HG02973 (cell line): ENCODE results near the gene SEH1L.
"Not testable (repeated sequence)": the region's sequence is repeated elsewhere in the genome, so short reads cannot be mapped to it uniquely, and the experiment has no call there.

ENCODE experiments used
- ATAC-seq: cut with Tn5 transposase; IDR thresholded peaks from one replicate; pipeline ENCODE4 v1.9.1; 2021; ENCODE audit warnings: moderate library complexity; ENCODE audit not compliant: unreplicated experiment

The SEH1L gene

DNA sequence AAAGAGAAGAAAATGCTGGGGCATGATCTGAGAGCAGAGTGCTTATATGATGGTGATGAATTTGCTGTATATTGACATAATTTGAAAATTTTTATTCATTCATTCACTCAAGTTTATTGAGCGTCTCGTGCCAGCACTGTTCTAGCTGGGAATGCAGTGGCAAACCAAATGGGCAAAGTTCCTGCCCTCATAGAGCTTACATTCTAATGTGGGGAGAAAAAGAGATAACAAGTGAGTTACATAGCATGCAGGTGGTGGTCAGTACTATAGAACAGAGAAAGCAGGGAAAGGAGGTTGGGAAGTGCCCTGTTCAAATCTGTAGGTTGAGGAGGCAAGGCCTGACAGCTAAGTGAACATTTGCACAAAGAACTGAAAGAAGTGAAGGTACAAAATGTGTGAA is 47.6 kb downstream of the SEH1L start:
- no peak for ATAC-seq

DNA sequence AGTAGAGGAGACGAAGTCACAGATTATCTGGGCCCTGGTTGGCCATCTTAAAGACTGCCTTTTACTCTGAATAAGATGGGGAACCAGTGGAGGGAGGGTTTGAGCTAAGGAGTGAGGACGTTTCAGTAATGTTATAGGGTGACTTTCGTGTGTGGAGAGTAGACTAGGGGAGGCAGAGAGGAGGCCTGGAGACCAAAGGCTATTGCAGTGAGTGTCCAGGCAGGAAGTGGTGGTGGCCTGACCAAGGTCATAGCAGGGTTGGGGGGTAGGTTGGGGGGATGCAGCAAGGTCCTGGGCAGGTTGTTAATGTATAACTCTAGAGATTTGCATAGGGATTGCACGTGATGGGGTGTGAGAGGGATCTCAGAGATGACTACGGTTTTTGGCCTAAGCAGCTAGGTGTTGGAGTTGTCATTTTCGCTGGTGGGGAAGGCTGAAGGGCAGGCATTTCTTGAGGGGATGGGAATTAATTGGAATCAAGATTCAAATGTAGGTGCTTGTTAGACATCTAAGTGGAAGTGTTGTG is 48.2 kb downstream of the SEH1L start:
- no peak for ATAC-seq

DNA sequence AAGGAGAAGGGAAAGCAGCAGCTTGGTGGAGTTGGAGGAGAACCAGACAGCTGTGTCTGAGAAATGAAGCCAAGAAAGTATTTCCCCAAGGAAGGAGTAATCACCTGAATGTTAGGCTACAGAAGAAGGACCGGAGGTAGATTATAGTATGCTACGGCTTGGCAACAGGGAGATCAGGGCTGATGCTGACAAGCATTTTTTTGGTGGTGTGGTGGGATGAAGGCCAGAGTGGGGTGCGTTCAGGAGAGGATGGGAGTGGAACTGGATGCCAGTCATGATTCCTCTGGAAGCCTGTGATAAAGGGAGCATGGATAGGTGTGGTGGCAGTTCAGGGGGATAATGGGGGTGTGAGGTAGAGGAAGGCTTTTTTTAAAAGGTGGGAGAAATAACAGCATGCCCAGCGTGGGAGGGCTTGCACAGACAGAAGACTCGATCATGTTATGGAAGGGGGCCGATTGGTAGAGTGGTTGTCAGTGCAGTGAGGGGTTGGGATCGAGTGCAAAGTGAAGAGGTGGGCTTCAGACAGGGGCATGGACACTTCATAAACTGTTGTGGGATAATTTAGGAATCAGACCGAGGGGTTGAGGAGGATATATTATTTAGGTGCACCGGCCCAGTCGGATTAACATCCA is 49.0 kb downstream of the SEH1L start:
- ATAC-seq = no peak

- ATAC-seq = not testable (repeated sequence)
Observed at GRCh38 chr18:12997330-12997729, 49.5 kb downstream of the SEH1L start.

DNA sequence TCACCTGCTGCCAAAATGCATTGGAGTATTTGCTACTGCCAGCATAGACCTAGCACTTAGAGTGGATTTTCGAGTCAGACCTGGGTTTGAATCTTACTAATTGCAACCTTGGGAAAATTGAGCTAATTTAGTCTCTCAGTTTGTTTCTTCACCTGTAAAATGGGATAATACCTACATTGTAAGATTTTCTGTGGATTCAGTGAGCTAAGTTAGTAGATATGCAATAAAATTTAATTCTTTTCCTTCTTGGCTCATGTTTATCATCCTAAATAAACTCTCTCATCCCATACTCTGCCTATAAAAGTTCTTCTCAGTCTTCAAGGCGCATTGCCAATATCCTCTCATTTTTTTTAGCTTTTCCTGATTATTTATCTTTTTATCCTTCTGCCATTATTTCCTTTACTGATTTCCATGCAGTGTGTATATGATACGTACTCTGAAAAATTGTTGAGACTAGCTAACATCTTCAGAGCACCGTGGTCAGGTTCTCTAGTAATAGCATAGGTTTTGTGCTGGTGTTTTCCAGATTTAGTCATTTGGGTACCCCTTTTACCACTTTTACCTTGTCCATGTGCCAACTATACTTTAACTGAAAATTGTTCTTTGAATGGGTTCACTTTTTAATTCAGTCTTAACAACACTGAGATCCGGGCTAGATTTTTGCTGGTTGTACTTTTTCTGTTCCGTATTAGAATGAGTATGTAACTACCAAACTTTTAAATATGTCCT is 50.7 kb downstream of the SEH1L start:
- ATAC-seq = peak; percentile 38

- no peak for ATAC-seq
Observed at GRCh38 chr18:13003466-13003896, 55.7 kb downstream of the SEH1L start.

GRCh38 chr18:13004396-13004795 is 56.6 kb downstream of the SEH1L start:
- ATAC-seq = no peak

- ATAC-seq = no peak
Observed at GRCh38 chr18:13005289-13005688, 57.5 kb downstream of the SEH1L start.

DNA sequence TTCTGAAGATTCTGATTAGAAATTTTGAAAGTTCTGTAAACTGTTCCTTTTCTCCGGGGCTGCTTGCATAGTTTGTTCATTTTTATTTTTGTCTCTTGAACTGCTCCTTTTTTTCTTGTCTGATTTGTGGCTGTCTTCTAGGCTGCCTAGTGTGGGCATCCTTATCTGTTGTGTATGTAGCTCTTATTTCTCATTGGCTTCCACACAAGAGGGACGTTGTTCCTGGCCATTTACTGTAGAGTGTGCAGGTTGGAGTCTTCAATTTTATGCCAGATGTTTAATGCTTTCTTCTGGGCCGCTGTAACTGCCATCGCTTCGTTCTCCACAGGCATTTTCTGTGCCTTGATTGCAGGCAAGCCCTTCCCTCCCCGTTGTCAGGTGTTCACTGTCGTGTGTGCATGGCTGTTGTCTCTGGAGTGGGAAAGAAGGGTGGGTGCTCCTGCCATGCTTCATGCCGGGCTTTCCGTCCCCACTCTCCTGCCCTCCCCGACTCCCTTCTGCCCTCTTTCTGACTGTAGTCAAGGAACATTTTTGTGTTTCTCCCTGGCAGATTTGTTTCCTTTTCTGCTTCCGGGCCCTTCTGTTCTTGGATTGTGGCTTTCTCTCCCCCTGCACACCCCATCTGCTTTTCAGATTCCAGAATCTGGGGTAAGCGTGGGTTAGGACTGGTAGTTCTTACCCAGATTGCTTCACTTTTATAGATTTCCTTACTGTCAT is 58.9 kb downstream of the SEH1L start:
- no peak for ATAC-seq

DNA sequence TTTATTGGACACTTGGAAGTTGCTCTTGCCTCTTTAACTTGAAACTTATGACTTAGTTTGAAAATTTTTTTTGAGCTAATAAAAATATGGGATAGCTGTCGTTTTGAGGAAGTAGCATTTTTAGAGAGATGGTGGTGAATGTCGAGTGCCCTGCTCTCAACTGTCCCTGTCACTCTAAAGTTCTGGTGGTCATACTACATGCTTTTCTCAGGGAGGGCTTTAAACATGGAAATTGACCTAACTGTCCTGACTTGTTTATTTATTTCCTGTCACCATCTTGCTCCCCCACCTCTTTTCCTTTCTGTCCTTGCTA is 59.4 kb downstream of the SEH1L start:
- ATAC-seq = no peak

GRCh38 chr18:13011719-13012118 is 63.9 kb downstream of the SEH1L start:
- no peak for ATAC-seq

GRCh38 chr18:13014232-13014631 is 66.4 kb downstream of the SEH1L start:
- no peak for ATAC-seq

DNA sequence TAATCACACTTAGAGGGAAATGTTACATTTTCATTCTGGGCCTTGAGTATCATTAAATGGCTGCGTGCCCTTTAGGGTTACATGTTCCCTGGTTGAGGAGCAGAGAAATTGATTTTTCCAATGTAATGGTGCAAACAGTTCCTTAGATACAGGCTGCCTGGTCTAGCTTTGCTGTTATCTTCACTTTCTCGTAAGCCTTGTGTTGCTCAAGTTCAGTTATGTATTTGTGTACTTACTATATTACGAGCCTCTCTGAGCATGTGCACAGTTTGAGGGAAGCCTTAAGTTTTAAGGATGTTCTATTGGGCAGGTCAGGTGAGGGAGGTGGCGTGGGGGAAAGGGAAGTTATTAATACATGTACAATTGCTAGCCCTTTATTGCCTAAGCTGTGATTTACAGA is 67.0 kb downstream of the SEH1L start:
- no peak for ATAC-seq

- no peak for ATAC-seq
Observed at GRCh38 chr18:13017247-13017875, 69.5 kb downstream of the SEH1L start.

DNA sequence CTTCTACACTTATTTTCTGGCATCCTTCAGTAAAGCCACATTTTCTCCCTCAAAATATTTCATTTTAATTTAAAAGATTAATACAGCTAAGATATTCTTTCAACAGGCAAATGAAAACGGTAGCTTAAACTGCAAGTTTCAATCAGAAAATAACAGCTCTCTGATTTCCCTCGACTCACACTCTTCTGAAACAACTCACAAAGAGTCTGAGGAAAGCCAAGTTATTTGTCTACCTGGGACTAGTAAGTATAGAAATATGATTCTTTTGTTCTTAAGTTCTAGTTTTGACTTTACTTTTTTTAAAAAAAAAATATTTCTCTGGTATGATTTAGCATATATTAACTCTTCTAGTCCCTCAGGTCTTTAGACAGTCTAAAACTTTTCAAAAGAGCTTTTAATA is 70.6 kb downstream of the SEH1L start:
- ATAC-seq = no peak

DNA sequence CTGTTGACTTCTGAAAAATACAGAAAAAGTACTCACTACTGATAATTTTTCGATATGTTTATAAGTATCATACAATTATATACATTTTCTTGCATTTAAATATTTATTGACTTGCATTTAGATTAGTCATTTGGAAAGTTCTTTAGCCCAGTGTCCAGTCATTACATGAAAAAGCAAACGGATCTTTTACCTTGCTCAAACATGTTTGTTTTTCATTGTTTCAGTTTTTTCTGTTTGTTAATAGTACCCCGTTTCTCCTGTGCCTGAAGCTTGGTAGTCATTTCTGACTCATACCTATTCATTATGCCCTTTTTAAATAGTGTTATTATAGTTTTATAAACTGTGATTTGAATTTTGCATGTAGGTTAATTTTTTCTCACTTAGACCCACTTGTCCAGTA is 71.5 kb downstream of the SEH1L start:
- ATAC-seq = peak; percentile 56

DNA sequence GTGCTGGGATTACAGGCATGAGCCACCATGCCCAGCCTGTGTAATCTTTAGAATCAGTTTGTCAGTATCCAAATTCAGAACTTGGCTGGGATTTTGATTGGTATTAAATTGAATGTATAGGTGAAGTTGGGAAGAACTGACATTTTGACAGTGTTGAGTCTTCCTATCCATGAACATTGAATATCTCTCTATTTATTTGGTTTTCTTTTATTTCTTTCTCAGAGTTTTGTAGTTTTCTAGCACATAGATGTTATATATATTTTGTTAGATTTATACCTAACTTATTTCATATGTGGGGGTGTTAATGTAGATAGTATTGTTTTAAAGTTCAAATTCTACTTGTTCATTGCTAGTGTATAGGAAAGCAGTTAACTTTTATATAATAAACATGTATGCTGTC is 74.8 kb downstream of the SEH1L start:
- ATAC-seq = no peak

- no peak for ATAC-seq
Observed at GRCh38 chr18:13025233-13025632, 77.4 kb downstream of the SEH1L start.

DNA sequence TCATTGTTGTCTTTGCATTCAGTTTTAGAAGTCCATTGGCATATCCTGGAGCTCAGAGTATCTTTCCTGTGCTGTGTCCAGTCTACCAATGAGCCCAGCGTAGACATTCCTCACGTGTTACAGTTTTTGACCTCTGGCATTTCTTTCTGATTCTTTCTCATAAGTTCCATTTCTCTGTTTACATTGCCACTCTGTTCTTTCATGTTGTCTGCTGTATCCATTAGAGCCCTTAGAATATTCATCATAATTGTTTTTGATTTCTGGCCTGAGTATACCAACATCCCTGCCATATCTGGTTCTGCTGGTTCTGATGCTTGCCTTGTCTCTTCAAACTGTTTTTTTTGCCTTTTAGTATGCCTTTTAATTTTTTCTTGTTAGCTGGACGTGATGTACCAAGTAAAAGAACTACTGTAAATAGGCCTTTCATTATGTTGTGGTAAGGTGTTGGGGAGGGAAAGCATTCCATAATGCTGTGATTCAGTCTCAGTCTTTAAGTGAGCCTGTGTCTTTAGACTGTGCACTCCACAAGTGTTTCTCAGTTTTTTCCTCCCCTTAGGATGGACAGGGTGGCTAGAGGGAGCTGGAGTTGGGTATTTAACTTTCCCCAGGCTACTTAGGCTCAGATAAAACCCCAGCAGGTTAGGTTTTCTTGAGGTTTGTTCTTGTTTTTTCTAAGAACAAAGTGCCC is 78.9 kb downstream of the SEH1L start:
- no peak for ATAC-seq

GRCh38 chr18:13028869-13029268 is 81.1 kb downstream of the SEH1L start:
- ATAC-seq = no peak

DNA sequence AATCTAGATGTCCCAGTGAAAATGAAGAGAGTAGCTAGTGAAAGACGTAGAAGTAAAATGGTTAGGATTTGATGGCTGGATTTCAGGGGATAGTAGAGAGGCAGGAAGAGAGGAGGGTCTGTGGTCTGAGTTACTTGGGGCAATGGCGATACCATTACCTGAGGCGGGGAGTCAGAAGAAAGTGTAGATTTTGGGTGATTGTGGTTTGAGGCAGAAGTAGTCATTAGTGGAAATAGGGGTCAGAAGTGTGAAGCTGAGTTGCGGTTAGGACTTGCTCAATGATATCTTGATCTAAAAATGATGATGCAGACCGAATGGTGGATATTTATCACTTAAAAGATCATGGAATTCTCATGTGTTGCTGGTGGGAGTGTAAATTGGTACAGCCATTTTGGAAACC is 84.4 kb downstream of the SEH1L start:
- no peak for ATAC-seq
